Esophagus squamous epithelium (tissue), 4 donors: ENCODE results near the gene DRD4.

Experiments used
- CTCF ChIP-seq, 6 experiments: fragments of 450-650 bp in 4 of 6; fragments of 200-600 bp in 2 of 6; sonication (generic) in 2 of 6; IDR thresholded peaks; one replicate each; pipeline ENCODE4 v1.5.1; 2016 to 2019; ENCODE audit warnings: antibody characterized with exemption in 6 of 6, mild to moderate bottlenecking in 4 of 6, moderate library complexity in 4 of 6
- POLR2A ChIP-seq, 4 donors: fragments of 450-650 bp; IDR thresholded peaks; one replicate each; pipeline ENCODE4 v1.6.1; 2017; ENCODE audit warnings: antibody characterized with exemption in 4 of 4, mild to moderate bottlenecking in 4 of 4, moderate library complexity in 3 of 4

GRCh38 chr11:611001-611996 lies 25.8 kb upstream of the DRD4 start:
- TF ChIP-seq CTCF (IDR thresholded peaks at IDR 0.05), result no peak
- TF ChIP-seq POLR2A (IDR thresholded peaks at IDR 0.05), result no peak
